HUES6 (cell line): ENCODE results near the gene PPOX.

ENCODE experiments used
- H3K27ac ChIP-seq: 2 replicates; pipeline ENCODE4 v1.7.0; 2013; ENCODE audit warnings: low read depth, mild to moderate bottlenecking, low read length, inconsistent platforms
- H3K27me3 ChIP-seq: 2 replicates; pipeline ENCODE4 v1.6.1; 2013; ENCODE audit warnings: low read length; ENCODE audit not compliant: control insufficient read depth, insufficient read depth
- H3K36me3 ChIP-seq: 2 replicates; pipeline ENCODE4 v1.6.1; 2013; ENCODE audit warnings: low read length; ENCODE audit not compliant: control insufficient read depth, insufficient read depth
- H3K4me1 ChIP-seq: 2 replicates; pipeline ENCODE4 v1.6.1; 2013; ENCODE audit warnings: low read length; ENCODE audit not compliant: control insufficient read depth, insufficient read depth
- H3K4me3 ChIP-seq: 2 replicates; pipeline ENCODE4 v1.5.1; 2013; ENCODE audit warnings: low read depth, low read length
- H3K9ac ChIP-seq: one replicate; pipeline ENCODE4 v1.6.1; 2013; ENCODE audit warnings: mild to moderate bottlenecking, low read length
- H3K9me3 ChIP-seq: 2 replicates; pipeline ENCODE4 v1.6.1; 2013; ENCODE audit warnings: low read depth, low read length; ENCODE audit not compliant: control insufficient read depth, insufficient read depth

Gene PPOX

GRCh38 chr1:161216945-161217712 is 50.9 kb downstream of the PPOX start:
- Histone ChIP-seq H3K27me3 (no peaks in the 10 kb centered on the region), H3K9me3 (no peaks in the 10 kb centered on the region), H3K4me1 (peaks cover 18% of the 10 kb centered on the region), H3K4me3 (no peak overlapping the region), H3K27ac (no peak overlapping the region), H3K36me3 (peaks cover 28% of the 10 kb centered on the region), H3K9ac (no peak overlapping the region)

GRCh38 chr1:161217831-161218230 is 51.6 kb downstream of the PPOX start:
- Histone ChIP-seq H3K9me3 (no peaks in the 10 kb centered on the region), H3K4me3 (no peak overlapping the region), H3K27ac (no peak overlapping the region), H3K4me1 (peaks cover 18% of the 10 kb centered on the region), H3K27me3 (no peaks in the 10 kb centered on the region), H3K9ac (no peak overlapping the region), H3K36me3 (peaks cover 21% of the 10 kb centered on the region)

- Histone ChIP-seq H3K27ac (no peak overlapping the region), H3K9ac (no peak overlapping the region), H3K36me3 (peaks cover 15% of the 10 kb centered on the region), H3K4me3 (no peak overlapping the region), H3K4me1 (peaks cover 18% of the 10 kb centered on the region), H3K9me3 (no peaks in the 10 kb centered on the region), H3K27me3 (no peaks in the 10 kb centered on the region)
Measured at GRCh38 chr1:161218301-161219077, 52.3 kb downstream of the PPOX start.

GRCh38 chr1:161219078-161219892 is 53.1 kb downstream of the PPOX start:
- H3K36me3 ChIP-seq = peaks cover 7% of the 10 kb centered on the region
- no peak overlapping the region for H3K9ac ChIP-seq
- no peaks in the 10 kb centered on the region for H3K27me3 ChIP-seq
- no peaks in the 10 kb centered on the region for H3K9me3 ChIP-seq
- no peak overlapping the region for H3K27ac ChIP-seq
- H3K4me3 ChIP-seq = no peak overlapping the region
- peaks cover 21% of the 10 kb centered on the region for H3K4me1 ChIP-seq

GRCh38 chr1:161220002-161220401 is 53.8 kb downstream of the PPOX start:
- Histone ChIP-seq H3K9me3 (no peaks in the 10 kb centered on the region), H3K4me1 (peaks cover 22% of the 10 kb centered on the region), H3K36me3 (peaks cover 3% of the 10 kb centered on the region; the same call in 1 of the 2 replicates), H3K27me3 (no peaks in the 10 kb centered on the region), H3K9ac (no peak overlapping the region), H3K4me3 (no peak overlapping the region), H3K27ac (no peak overlapping the region)
